Measurements from ENCODE around the gene CHST8.

CHST8 gene

DNA sequence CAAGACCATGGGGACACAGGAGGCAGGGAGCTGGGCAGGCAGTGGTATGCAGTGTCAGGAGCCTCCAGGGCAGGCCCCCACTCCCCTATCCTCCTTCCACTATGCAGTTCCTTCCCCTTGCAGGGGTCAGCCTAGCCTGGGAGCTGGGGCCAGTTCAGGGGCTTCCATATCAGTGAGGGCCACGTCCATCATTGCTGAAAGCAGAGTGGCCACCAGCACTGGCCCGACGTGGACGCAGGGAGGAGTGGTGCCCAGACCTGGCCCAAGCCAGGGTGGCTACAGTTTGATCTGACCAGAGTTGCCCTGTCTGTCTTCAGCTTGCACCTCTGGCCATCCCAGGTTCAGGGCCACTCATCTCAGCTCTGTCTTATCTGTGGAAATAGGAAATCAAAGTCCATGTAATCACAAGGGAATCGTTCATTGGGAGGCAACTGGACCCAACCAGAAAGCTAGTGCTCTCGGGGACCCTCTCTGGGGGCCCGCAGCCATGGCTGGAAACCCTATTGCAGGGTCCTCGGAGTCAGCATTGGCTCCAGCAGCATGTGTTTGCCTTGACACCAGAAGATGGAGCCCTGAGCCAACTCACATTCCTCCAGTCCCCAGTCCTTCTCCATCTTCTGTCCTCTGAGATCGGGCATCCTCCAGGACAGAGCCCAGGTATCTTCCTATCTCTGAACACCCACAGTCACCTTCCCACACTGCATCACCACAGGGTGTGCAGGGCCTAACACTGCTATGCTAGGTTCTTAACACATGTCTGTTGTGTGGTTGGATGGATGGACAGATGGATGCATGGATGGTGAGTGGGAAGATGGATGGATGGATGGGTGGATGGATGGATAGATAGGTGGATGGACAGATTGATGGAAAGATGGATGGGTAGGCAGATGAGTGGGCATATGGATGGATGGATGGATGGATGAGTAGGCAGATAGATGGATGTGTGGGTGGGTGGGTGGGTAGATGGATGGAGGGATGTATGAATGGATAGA lies 99.2 kb downstream of the CHST8 start:
- Histone ChIP-seq H3K27me3 (ENCODE audit: insufficient read depth, low read length, poor library complexity) (no peaks in the 10 kb centered on the region), H3K9ac (ENCODE audit: low read depth, low read length) (no peak overlapping the region), H4K20me1 (ENCODE audit: insufficient read depth, low read length) (no peaks in the 10 kb centered on the region), H3K4me1 (ENCODE audit: insufficient read depth, low read length) (no peaks in the 10 kb centered on the region), H3K9me3 (ENCODE audit: insufficient read depth, low read length, severe bottlenecking) (no peaks in the 10 kb centered on the region), H3K4me2 (ENCODE audit: insufficient read depth, low read length) (no peak overlapping the region), H3K79me2 (ENCODE audit: insufficient read depth, low read length) (no peaks in the 10 kb centered on the region), H2AFZ (ENCODE audit: low read depth, low read length) (no peak overlapping the region), H3K36me3 (ENCODE audit: insufficient read depth, low read length) (no peaks in the 10 kb centered on the region), H3K4me3 (ENCODE audit: low read depth in 1 of 2, low read length in 2 of 2) (no peak overlapping the region), H3K27ac (ENCODE audit: low read length) (no peak overlapping the region)
- DNase-seq (no peak), ATAC-seq (ENCODE audit: insufficient read depth, low read depth) (no peak)
- TF ChIP-seq EZH2 (IDR thresholded peaks at IDR 0.05; ENCODE audit: borderline replicate concordance, low read depth, low read length, severe bottlenecking), result no peak
- TF ChIP-seq, protein P1, sequence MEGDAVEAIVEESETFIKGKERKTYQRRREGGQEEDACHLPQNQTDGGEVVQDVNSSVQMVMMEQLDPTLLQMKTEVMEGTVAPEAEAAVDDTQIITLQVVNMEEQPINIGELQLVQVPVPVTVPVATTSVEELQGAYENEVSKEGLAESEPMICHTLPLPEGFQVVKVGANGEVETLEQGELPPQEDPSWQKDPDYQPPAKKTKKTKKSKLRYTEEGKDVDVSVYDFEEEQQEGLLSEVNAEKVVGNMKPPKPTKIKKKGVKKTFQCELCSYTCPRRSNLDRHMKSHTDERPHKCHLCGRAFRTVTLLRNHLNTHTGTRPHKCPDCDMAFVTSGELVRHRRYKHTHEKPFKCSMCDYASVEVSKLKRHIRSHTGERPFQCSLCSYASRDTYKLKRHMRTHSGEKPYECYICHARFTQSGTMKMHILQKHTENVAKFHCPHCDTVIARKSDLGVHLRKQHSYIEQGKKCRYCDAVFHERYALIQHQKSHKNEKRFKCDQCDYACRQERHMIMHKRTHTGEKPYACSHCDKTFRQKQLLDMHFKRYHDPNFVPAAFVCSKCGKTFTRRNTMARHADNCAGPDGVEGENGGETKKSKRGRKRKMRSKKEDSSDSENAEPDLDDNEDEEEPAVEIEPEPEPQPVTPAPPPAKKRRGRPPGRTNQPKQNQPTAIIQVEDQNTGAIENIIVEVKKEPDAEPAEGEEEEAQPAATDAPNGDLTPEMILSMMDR (IDR thresholded peaks at IDR 0.05; ENCODE audit: borderline replicate concordance, extremely low read depth, low read length, poor library complexity, severe bottlenecking), result no peak

DNA sequence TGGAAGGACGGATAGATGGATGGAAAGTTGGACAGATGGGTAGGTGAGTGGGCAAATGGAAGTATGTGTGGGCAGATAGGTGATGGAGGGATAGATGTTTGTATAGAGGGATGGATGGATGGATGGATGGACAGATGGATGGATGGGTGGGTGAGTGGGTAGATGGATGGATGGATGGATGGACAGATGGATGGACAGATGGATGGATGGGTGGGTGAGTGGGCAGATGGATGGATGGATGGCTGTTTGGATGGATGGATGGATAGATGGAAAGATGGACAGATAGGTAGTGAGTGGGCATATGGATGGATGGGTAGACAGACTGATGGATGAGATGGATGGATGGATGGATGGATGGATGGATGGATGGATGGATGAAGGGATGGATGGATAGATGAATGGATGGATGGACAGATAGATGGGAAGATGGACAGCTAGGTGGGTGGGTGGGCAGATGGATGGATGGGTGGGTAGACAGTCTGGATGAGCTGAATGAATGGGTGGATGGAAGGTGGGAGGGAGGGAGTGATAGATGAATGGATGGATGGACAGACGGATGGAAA lies 100.1 kb downstream of the CHST8 start:
- Histone ChIP-seq H4K20me1 (ENCODE audit: insufficient read depth, low read length) (no peaks in the 10 kb centered on the region), H3K4me3 (ENCODE audit: low read depth in 1 of 2, low read length in 2 of 2) (no peak overlapping the region), H3K9ac (ENCODE audit: low read depth, low read length) (no peak overlapping the region), H3K27me3 (ENCODE audit: insufficient read depth, low read length, poor library complexity) (no peaks in the 10 kb centered on the region), H3K4me2 (ENCODE audit: insufficient read depth, low read length) (no peak overlapping the region), H3K9me3 (ENCODE audit: insufficient read depth, low read length, severe bottlenecking) (no peaks in the 10 kb centered on the region), H2AFZ (ENCODE audit: low read depth, low read length) (no peak overlapping the region), H3K79me2 (ENCODE audit: insufficient read depth, low read length) (no peaks in the 10 kb centered on the region), H3K27ac (ENCODE audit: low read length) (no peak overlapping the region), H3K4me1 (ENCODE audit: insufficient read depth, low read length) (no peaks in the 10 kb centered on the region), H3K36me3 (ENCODE audit: insufficient read depth, low read length) (no peaks in the 10 kb centered on the region)
- ATAC-seq (ENCODE audit: insufficient read depth, low read depth) (no peak), DNase-seq (no peak)
- TF ChIP-seq, protein P1 (IDR thresholded peaks at IDR 0.05; ENCODE audit: borderline replicate concordance, extremely low read depth, low read length, poor library complexity, severe bottlenecking), result no peak

DNA sequence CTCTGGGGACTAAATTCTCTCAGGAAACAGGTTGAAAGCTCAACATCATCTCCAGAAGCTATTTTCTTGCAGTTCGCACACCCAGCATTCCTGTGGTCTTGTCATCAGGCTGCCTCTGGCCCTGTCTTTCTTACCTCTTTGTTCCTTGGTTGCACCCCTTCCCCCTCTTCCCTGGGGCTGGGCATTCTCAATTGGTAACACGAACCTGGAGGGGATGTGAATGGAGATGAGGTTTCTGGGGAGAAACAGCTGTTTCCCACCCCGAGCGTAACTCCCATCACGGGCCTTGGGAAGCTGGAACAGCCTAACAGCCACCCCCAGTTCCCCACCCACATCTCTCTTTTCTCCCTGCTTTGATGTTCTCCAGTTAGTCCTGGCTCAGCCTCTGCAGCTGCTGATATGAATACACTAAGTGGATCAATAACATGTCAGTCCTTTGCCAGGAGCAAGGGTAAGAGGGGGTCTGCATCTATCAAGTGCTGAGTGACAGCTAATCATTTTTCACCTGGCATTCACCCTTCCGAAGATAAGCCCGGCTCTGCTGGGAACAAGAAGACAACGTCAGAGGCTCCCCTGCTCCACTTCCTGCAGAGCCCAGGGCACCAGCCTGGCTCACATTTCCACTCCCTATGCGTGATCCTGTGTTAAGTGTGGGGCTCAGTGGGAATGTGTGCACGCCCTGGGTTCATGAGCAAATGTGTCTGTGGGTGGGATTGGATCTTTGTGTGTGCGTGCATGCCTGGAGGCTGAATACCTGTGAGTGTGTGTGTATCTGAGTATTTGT lies 100.9 kb downstream of the CHST8 start:
- Histone ChIP-seq H4K20me1 (ENCODE audit: insufficient read depth, low read length) (no peaks in the 10 kb centered on the region), H3K36me3 (ENCODE audit: insufficient read depth, low read length) (no peaks in the 10 kb centered on the region), H2AFZ (ENCODE audit: low read depth, low read length) (no peak overlapping the region), H3K4me1 (ENCODE audit: insufficient read depth, low read length) (no peaks in the 10 kb centered on the region), H3K9ac (ENCODE audit: low read depth, low read length) (no peak overlapping the region), H3K9me3 (ENCODE audit: insufficient read depth, low read length, severe bottlenecking) (no peaks in the 10 kb centered on the region), H3K4me3 (ENCODE audit: low read depth in 1 of 2, low read length in 2 of 2) (no peak overlapping the region), H3K27ac (ENCODE audit: low read length) (no peak overlapping the region), H3K27me3 (ENCODE audit: insufficient read depth, low read length, poor library complexity) (no peaks in the 10 kb centered on the region), H3K79me2 (ENCODE audit: insufficient read depth, low read length) (no peaks in the 10 kb centered on the region), H3K4me2 (ENCODE audit: insufficient read depth, low read length) (no peak overlapping the region)
- ATAC-seq (ENCODE audit: insufficient read depth, low read depth), result no peak
- TF ChIP-seq, protein P1 (IDR thresholded peaks at IDR 0.05; ENCODE audit: borderline replicate concordance, extremely low read depth, low read length, poor library complexity, severe bottlenecking), result no peak
- TF ChIP-seq EZH2 (IDR thresholded peaks at IDR 0.05; ENCODE audit: borderline replicate concordance, low read depth, low read length, severe bottlenecking), result no peak
- no peak for DNase-seq
